Loucy (cell line): ENCODE measurements around the gene EBP.

Experiments
- EZH2phosphoT487 ChIP-seq: fragments of 200-600 bp; IDR thresholded peaks from 2 replicates; pipeline ENCODE4 v1.6.1; 2018; ENCODE audit warnings: antibody characterized with exemption, mild to moderate bottlenecking, moderate library complexity, borderline replicate concordance
- TF ChIP-seq, protein P1 (sequence below): fragments of 200-600 bp; sonication (generic); conservative IDR thresholded peaks from 2 replicates; pipeline ENCODE4 v1.5.1; 2014; ENCODE audit warnings: mild to moderate bottlenecking, antibody characterized with exemption, low read length

DNA sequence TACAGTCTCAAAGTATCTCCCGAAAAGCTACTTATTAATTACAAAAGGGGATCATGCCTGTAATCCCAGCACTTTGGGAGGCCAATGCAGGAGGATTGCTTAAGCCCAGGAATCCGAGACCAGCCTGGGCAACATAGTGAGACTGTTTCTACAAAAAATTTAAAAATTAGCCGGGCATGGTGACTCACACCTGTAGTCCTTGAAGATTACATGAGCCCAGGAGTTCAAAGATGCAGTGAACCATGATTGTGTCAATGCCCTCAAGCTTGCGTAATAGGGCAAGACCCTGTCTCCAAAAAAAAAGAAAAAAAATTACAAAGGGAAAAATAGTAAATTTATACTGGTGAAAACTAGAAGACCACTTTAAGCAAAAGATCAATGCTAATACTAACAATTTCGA lies 16.1 kb upstream of the EBP start:
- TF ChIP-seq, protein P1, sequence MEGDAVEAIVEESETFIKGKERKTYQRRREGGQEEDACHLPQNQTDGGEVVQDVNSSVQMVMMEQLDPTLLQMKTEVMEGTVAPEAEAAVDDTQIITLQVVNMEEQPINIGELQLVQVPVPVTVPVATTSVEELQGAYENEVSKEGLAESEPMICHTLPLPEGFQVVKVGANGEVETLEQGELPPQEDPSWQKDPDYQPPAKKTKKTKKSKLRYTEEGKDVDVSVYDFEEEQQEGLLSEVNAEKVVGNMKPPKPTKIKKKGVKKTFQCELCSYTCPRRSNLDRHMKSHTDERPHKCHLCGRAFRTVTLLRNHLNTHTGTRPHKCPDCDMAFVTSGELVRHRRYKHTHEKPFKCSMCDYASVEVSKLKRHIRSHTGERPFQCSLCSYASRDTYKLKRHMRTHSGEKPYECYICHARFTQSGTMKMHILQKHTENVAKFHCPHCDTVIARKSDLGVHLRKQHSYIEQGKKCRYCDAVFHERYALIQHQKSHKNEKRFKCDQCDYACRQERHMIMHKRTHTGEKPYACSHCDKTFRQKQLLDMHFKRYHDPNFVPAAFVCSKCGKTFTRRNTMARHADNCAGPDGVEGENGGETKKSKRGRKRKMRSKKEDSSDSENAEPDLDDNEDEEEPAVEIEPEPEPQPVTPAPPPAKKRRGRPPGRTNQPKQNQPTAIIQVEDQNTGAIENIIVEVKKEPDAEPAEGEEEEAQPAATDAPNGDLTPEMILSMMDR = no peak
- TF ChIP-seq EZH2phosphoT487 = no peak
